ENCODE data around the gene SCN2B. TPM values are rescaled to one million over a fixed set of nuclear protein-coding genes. Genes with fewer than 3 reads are reported as not detected.

SCN2B gene
- total RNA-seq, 1 donor from 2014 or later = 24.9 TPM

- peak; percentile 85 for DNase-seq
- no peaks in the 10 kb centered on the region for H3K36me3 ChIP-seq
- H3K4me1 ChIP-seq = peaks cover 34% of the 10 kb centered on the region
- peak overlapping the region; percentile 36 for H3K4me3 ChIP-seq
- H3K27me3 ChIP-seq (ENCODE audit: low read depth) = peaks cover 4% of the 10 kb centered on the region
- intact Hi-C loops (cut with micrococcal nuclease) = no loop called here
- peak overlapping the region; percentile 83 for H3K27ac ChIP-seq (replicated peaks)
- peak; percentile 29 for TF ChIP-seq CTCF (IDR thresholded peaks at IDR 0.05; ENCODE audit: borderline replicate concordance)
- H3K9me3 ChIP-seq (replicated peaks) = no peaks in the 10 kb centered on the region
Observed at GRCh38 chr11:118180300-118180703, 3.9 kb upstream of the SCN2B start.

- TF ChIP-seq CTCF (IDR thresholded peaks at IDR 0.05; ENCODE audit: borderline replicate concordance) = no peak
- H3K36me3 ChIP-seq = no peaks in the 10 kb centered on the region
- no peak for DNase-seq
- peaks cover 51% of the 10 kb centered on the region for H3K4me1 ChIP-seq
- peak overlapping the region; percentile 91 for H3K27ac ChIP-seq (replicated peaks)
- intact Hi-C loops (cut with micrococcal nuclease) = no loop called here
- no peak overlapping the region for H3K4me3 ChIP-seq
- no peaks in the 10 kb centered on the region for H3K9me3 ChIP-seq (replicated peaks)
- H3K27me3 ChIP-seq (ENCODE audit: low read depth) = peaks cover 4% of the 10 kb centered on the region
Observed at GRCh38 chr11:118176778-118177134, 317 bp upstream of the SCN2B start.

GRCh38 chr11:118175031-118175992, 1.1 kb downstream of the SCN2B start:
- Histone ChIP-seq H3K27ac (replicated peaks) (peak overlapping the region; percentile 91), H3K36me3 (no peaks in the 10 kb centered on the region), H3K4me1 (peaks cover 55% of the 10 kb centered on the region), H3K27me3 (ENCODE audit: low read depth) (peaks cover 8% of the 10 kb centered on the region), H3K4me3 (peak overlapping the region; percentile 69), H3K9me3 (replicated peaks) (no peaks in the 10 kb centered on the region)
- TF ChIP-seq CTCF (IDR thresholded peaks at IDR 0.05; ENCODE audit: borderline replicate concordance) = no peak
- intact Hi-C loops (cut with micrococcal nuclease) = no loop called here
- DNase-seq = peak; percentile 40

- H3K27me3 ChIP-seq (ENCODE audit: low read depth) = peaks cover 4% of the 10 kb centered on the region
- intact Hi-C loops (cut with micrococcal nuclease) = no loop called here
- H3K9me3 ChIP-seq (replicated peaks) = no peaks in the 10 kb centered on the region
- H3K36me3 ChIP-seq = no peaks in the 10 kb centered on the region
- peak overlapping the region; percentile 91 for H3K27ac ChIP-seq (replicated peaks)
- no peak for TF ChIP-seq CTCF (IDR thresholded peaks at IDR 0.05; ENCODE audit: borderline replicate concordance)
- H3K4me1 ChIP-seq = peaks cover 59% of the 10 kb centered on the region
- H3K4me3 ChIP-seq = peak overlapping the region; percentile 69
- DNase-seq = no peak
Observed at GRCh38 chr11:118174006-118174567, 2.4 kb downstream of the SCN2B start.

- Histone ChIP-seq H3K4me3 (no peak overlapping the region), H3K27ac (replicated peaks) (no peak overlapping the region), H3K36me3 (peaks cover 10% of the 10 kb centered on the region), H3K4me1 (peaks cover 63% of the 10 kb centered on the region), H3K27me3 (ENCODE audit: low read depth) (peaks cover 4% of the 10 kb centered on the region), H3K9me3 (replicated peaks) (no peaks in the 10 kb centered on the region)
- no peak for TF ChIP-seq CTCF (IDR thresholded peaks at IDR 0.05; ENCODE audit: borderline replicate concordance)
- no peak for DNase-seq
- intact Hi-C loops (cut with micrococcal nuclease) = no loop called here
Observed at GRCh38 chr11:118172356-118172755, 4.1 kb downstream of the SCN2B start.
